GM19099 (cell line): ENCODE results near the gene ARHGAP32.

ENCODE experiments used
- POLR2A ChIP-seq: IDR thresholded peaks from 3 replicates; pipeline ENCODE4 v1.6.1; 2011; ENCODE audit warnings: low read depth; ENCODE audit not compliant: insufficient read length; ENCODE audit errors: extremely low read depth

The ARHGAP32 gene

DNA sequence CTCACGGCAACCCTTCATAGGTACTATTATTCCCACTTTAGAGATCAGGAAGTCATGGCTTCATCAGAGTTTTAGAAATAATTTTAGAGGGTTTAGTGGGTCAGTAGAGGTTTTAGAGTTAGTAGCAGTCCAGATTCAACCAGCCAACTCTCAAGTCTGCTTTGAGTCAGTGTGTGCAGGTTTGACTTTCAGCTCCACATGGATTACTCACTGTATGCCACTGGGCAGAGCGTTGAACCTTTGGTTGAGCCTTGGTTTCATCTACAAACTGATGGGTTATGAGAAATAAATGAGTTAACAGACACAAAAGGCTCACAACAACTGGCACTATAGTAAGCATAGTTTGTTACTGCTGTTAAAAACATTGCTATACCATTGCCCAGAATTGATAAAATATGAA is 230.5 kb downstream of the ARHGAP32 start:
- no peak for TF ChIP-seq POLR2A

DNA sequence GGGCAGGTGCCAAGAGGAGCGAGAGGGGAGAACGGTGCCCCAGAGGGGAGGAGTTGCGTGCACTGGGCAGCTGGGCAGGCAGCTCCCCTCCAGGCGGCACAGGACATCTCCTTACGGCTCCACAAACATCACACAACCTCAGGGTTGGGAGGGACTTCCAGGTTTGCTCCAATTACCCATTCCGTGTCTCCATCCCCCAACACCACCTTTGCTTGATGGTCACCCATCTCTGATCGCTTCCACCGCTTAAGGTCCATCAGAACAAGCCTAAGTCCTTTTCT is 235.0 kb downstream of the ARHGAP32 start:
- no peak for TF ChIP-seq POLR2A

DNA sequence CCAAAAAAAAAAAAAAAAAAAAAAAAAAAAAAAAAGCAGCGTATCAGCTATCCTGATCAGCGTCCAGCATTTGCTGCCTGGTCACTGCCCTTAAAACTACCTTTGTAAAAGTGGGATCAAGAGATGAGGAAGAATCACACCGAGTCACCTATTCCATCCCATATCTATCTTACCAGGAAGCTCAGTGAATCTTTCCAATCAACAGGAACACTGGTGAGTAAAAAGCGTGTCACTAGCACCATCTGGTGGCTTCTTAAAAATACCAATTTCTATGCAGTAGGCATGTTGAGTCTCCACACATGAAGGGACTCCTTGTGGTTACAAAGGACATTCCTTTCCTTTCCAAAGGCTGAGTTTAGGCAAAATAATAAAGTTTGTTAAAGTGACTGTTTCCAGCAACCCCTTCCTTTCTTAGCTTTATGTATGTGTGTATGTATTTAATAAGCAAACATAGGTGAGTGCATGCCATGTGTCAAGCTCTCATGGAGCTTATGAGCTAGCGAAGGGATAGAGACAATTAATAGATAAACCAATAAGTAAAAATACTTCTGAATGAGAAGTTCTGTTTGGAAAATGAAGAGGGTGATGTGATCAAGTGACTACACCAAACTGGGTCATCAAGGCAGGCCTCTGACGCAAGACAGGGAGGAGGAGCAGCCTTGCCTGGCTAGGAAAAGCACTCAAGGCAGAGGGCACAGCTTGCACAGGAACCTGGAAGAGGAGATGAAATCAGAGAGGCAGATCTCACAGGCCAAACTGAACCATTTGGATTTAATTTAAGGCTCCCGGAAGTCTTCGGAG is 235.5 kb downstream of the ARHGAP32 start:
- TF ChIP-seq POLR2A, result no peak

DNA sequence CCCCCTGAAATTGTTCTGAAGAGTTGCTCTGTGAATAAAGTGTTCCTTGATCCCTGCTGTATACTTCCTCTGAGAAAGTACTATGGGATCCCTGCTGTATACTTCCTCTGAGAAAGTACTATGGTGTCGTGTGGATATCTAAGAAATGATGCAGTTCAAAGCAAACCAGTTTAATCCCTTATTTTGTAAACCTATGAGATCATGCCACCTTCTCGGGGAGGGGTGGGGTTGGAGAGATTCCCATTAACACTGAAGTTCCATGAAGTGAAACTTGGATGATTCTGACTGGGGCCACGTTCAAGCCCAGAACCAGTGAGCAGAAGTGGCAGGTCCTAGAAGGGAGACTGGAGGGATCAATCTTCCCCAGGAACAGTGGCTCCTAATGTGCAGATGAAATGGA is 236.5 kb downstream of the ARHGAP32 start:
- TF ChIP-seq POLR2A, result no peak

DNA sequence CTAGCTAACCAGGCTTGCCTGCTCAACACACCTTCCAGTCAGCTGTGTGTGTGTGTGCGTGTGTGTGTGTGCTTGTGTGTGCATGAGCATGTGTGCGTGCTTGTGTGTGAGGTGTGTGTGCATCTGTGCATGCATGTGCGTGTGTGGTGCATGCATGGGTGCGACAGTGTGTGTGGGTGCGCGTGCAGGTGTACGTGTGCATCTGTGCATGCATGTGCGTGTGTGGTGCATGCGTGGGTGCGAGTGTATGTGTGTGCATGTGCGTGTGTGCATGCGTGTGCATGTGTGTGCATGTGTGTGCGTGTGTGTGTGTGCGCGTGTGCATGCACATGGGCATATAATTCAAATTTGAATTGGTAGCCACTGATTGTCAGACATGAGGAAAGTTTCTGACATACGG is 239.0 kb downstream of the ARHGAP32 start:
- no peak for TF ChIP-seq POLR2A

DNA sequence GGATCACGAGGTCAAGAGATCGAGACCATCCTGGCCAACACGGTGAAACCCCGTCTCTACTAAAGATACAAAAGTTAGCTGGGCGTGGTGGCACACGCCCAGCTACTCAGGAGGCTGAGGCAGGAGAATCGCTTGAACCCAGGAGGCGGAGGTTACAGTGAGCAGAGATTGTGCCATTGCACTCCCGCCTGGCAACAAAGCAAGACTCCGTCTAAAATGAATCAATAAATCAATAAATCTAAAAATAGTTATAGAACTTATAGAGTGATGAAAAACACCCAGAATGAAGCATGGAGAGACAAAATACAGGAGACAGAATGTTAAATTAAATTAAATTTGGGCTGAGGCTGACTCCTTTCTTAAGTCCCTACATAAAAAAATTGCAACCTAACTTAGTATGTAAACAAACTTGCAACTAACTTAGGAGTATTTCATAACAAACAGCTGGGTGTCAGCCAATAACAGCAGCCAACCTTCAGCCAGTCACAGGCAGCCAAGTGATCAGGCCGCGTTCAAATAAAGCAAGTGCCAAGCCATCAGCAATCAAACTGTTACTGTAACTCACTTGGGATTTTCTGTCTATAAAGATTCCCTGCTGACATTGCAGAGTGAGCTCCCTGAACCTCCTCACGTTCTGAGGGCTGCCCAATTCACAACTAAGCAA is 242.2 kb downstream of the ARHGAP32 start:
- no peak for TF ChIP-seq POLR2A

DNA sequence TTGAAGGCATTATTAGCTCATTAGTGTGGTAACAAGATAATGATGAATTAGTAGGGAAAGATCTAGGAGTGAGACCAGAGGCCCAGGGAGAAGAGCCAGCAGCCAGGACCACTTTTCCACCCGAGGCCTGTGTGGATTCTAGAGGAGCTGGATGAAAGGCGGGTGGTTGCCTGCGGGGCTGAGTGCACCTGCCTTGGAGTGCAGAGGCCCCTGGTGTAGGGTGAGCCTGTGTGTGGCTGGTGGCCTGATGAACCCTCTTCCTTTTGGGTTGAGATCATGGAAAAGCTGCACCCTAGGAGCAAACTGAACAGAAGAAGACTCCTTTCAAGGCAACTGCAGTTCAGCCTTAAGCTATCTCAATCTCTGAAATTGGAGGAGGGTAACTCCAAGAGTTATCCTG is 243.5 kb downstream of the ARHGAP32 start:
- no peak for TF ChIP-seq POLR2A

DNA sequence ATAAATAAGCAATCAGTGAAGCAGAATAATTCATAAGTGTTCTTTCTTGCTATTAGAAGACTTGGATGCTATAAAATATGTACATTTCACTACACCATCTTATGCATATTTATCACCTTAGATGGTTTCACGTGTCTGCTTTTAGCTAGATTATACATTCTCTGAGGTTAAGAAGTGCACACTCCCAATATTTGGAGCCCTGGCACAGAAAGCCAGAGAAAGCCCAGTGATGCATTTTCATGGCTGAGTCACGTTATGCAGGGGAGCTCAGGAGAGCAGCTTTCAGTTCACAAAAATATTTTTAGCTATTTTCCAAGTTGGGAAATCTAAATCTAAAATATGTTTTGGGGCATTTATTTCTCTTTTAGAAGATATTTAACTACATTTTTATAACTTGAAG is 244.4 kb downstream of the ARHGAP32 start:
- TF ChIP-seq POLR2A, result no peak

DNA sequence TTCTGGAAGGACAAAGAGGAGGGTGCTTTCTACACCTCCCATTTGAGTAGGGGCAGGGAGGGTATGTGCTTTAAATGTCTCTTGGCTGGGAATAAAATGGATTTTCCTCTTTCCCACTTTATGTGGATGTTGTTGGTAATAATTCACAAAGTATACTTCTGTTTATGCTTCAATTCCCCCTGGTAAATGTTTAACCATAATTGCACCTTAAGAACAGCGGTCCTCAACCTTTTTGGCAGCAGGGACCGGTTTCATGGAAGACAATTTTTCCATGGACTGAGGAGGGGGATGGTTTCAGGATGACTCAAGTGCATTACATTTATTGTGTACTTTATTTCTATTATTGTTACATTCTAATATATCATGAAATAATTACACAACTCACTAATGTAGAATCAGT is 245.5 kb downstream of the ARHGAP32 start:
- no peak for TF ChIP-seq POLR2A

DNA sequence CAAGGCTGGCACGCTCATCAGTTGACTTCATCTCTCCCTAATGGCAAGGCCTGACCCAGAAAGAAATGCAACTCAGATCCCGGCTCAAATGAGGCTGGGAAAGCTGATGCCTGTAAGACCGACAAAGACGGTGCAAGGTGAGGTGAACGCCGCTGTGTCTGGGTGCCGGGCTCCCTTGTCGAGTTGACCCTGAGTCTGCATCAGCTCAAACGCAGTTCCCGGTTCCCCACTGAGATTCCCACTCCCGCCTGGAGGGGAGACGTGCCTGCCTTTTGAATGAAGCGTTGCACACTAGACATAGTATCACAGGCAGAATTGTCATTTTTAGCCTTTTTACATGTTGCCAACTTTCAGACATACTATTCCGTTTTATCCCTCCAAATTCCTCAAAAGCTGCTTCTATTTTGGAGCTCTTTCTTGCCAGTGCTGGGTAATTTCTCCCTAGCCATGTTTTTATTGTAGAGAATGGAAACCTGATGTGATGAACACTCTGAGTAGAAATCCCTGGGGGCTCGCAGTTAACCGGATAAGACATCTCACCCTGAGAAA is 248.6 kb downstream of the ARHGAP32 start:
- TF ChIP-seq POLR2A, result no peak

DNA sequence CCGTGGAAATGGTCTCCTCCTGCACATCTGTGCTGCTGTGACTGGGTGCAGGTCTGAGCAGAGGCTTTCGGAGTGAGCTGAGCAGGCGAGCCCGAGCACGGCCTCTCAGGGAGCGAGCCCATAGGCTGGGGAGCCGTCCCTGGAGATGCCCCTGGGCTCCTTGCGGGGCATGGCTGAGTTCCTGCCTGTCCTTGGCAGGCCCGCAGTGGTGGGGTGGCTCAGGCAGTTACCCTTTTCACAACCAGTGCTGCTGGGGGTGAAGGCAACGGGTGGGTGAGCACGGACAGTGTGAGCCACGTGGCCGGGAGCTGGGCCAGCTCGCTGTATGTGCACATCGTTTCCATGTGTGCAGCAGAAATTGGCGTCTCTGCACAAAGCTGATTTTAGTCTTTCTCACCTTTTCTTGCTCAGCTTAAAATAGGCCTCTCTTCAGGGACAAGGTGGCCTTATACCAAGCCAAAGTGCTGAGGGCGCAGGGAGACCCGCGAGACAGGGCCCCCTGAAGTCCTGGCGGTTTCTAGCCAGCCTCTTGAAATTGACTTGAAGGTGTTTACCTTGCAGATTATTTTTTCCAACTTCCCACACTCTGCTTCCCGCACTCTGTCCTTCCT is 249.2 kb downstream of the ARHGAP32 start, which contains the start of gene TP53AIP1:
Gene TP53AIP1, minus strand, starts transcription at position 55 of the 611 bp plus-strand sequence. CDS start 5,053 bp downstream, outside the sequence.
- no peak for TF ChIP-seq POLR2A

DNA sequence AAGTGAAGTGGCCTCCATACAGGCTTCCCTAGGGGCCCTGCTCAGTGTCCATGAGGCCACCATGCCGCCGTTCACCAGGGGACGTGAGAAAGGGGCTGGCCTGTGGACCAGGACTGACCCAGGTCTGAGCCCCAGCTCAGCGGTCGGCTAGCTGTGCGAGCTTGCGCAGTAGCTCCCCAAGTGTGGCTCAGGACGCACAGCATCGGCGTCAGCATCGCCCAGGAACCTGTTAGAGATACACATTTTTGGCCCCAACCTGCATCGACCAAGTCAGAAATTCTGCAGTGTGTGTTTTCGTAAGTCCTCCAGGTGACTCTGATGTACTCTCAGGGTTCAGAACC is 249.9 kb downstream of the ARHGAP32 start:
- TF ChIP-seq POLR2A, result no peak

DNA sequence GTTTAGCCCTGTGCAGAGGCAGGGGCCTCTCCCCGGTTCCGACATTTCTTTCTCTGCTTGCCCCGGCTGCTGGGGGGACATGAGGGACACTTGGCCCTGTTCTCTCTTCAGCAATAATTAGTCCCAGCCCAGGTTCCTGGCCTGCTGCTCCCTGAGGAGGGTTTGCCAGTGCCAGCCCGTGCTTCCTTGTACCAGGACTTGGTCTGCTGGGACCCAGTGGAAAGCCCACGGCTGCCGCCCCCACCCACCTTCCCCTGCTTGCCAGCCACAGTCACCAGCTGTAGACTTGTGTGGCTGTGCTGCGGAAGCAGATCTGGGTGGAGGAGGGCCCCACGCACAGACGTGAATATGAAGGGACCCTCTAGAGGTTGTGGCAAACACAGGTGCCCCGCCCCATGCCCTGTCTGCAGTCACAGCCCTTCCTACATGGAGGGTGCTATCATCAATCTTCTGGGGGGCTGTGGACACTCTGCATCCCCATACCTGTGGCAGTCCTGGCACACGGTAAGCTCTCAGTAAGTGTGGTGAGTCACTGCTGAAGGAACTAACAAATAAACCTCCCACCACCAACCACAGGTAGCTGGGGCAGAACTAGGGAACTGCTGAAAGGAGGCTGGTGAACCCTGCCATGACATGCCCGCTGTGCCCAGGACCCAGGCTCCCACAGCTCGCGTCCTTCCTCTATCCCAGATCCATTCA is 250.4 kb downstream of the ARHGAP32 start:
- no peak for TF ChIP-seq POLR2A

DNA sequence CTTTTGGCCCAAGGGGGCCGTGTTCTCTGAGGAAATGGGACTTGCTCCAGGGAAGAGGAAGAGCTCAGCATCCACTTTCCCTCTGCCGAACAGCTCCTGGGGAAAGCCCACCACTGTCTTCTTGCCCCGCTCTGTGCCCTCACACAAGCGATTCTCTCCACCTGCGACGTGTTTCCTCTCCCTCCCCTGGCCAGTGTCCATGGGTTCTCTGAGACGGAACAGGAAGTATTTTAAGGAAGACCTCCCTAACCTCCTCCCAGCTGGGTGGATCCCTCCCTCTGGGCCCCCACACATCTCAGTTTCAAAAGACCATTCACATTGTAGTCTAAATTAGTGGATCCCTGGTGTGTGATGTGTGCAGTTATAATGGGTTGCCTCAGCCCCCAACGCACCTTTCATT is 251.0 kb downstream of the ARHGAP32 start:
- no peak for TF ChIP-seq POLR2A

DNA sequence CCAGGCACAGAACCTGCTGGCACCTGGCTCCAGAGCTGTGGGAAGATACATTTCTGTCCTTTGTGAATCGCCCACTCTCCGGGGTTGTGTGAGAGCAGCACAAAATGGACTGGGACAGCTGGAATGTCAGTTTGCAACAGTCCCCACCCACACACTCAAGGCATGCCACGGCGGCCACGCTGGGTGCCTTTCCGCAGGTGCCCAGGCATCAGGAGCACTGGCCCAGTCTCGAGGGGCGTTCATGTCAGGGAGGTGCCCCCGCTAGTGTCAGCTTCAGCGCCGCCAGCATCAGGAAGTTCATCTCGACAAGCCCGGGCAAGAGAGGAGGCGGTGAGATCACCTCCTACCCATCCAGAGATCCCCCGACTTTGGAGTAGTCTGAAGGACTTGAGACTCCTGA is 251.5 kb downstream of the ARHGAP32 start:
- no peak for TF ChIP-seq POLR2A
